Activated CD4-positive, alpha-beta T cell treated with anti-CD3 and anti-CD28 coated beads, Interleukin-2, Interleukin-6, amounts not matched to agents 100 ng/mL and 50 ng/mL, durations not matched to agents 16 hours and 8 hours (primary cell): ENCODE results near the gene ATXN3L.

Source experiments
- DNase-seq: peaks from one replicate; pipeline ENCODE4 v3.0.0-alpha.2; 2020

Gene ATXN3L

DNA sequence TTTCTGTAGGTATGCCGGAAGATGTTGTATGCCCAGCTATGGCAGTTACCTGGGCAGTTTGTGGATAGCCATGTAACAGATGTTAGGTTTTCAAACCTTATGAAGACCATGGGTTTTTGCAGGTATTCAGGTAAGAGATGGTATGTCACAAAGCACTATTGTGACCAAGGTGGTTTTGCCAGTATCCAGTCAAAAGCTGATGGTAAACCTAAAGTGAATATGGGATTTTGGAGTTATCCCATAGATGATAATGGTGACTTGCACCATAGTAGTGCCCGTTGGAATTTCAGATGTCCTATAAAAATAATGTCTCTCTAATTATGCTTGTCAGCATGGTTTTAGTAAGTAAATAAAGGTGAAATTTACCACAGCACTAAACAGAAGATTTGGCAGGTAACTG is at the start of gene ATXN3L:
Gene ATXN3L, minus strand, starts transcription at position 101 of the 400 bp plus-strand sequence. CDS start 119 bp downstream, outside the sequence.
- no peak for DNase-seq

DNA sequence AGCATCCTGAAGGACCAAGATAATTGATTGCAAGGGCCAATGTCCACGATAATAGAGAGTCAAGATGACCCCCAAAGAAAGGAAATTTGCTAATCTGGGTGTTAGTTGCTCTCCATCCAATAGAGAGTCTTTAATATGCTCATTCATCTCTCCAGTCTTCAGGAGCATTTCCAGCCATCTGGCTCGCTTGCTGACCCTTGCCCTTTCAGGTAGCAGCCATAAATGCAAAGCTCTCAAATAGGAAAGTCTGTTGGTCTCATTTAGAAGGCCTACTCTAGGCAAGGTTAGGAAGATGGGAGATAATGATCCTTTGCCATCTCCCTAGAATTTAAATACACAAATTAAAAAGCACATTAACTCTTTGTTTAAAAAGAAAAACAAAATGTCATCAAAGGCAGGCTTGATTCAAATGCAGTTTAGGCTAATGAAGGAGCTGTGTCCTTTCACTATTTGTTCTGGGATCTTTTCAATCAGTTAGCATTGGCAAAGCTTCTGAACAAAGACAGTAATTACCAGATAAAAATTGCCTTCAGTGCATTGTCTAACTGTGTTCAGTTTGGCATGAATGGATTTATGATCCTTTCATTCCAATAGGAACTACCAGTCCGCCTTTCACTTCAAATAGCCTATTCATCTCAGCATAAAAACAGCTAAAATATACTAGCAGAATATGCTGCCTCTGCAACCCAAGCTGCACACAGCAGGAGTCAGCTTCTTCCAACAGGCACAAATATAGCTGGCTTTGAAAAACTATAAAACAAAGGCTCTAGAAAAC is 49.6 kb upstream of the ATXN3L start:
- DNase-seq, result no peak

DNA sequence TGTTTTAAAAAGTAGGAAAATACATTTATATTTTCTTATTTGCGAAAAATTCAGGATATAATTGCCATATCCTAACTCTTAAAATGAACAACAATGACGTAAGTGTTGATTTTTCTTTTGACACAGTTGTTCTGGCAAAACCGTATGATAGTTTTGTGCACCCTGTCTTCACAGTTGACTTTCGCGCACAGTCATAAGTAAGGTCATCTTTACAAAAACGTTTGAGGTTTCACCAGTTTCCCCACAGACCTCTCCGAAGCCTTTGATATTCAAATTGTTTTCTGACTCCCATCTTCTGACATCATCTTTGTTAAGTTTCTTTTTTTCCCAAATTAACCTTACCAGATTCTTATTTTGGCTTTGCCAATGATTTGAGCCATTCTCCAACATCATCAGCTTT is 48.1 kb upstream of the ATXN3L start:
- DNase-seq, result peak; percentile 22

DNA sequence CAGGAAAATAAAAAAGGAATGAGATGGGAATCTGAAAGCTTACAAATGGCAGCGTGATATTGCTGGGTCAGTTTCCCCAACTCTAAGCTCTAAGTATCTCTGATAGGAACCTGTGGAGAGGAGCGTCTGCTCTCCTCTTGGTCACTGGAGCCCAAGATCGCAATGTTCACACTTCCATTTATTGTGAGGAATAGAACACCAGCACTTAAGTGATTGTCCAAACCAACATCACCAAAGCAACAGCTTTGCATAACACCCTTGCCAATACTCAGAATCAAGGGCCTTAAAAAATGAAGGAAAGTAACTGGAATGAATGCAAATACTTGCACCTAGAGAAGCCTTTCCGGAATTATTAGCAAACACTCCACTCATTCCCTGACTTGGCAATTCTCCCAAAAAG is 46.8 kb upstream of the ATXN3L start:
- DNase-seq, result no peak

DNA sequence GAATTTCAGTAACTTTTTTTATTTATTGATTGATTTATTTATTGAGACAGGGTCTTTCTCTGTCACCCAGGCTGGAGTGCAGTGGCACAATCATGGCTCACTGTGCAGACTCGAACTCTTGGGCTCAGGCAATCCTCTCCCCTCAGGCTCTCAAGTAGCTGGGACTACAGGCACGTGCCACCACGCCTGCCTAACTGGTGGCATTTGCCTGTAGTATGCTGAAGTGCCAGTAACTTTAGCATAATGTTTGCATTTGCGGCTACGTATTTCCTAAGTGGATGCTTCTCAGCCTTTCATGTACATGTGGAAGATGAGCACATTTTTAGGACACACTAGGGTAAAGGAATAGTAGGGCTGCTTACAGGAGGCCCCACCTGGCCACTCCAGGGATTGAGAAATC is 45.3 kb upstream of the ATXN3L start:
- DNase-seq, result no peak

DNA sequence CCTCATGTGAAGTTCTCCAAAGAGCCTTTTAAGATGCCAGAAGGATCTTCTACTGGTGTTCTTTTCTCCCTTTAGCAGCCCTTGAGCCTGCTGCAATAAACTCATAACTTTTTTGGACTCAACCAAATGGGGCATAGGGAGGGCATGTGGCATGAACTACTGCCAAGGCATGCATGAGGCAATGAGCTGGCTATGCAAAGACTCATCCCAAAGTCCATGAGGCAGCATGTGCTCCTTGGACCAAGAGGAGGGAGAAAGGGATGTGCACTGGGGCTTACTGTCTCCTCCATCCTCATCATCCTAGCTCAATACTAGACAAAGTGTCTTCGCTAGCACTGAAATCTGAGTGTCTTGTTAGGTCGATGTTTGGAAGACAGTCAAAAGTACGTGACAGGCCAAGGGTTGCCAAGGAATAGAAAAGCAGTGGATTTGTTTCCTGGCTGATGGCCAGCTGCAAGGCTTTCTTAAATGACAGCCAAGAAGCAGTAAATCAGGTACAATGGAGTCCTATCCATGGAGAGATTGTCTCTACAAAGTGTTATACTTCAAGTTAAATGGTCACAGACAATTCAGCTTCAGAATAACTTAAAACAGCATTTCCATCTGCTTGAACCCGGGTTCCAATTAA is 44.5 kb upstream of the ATXN3L start:
- DNase-seq, result no peak

DNA sequence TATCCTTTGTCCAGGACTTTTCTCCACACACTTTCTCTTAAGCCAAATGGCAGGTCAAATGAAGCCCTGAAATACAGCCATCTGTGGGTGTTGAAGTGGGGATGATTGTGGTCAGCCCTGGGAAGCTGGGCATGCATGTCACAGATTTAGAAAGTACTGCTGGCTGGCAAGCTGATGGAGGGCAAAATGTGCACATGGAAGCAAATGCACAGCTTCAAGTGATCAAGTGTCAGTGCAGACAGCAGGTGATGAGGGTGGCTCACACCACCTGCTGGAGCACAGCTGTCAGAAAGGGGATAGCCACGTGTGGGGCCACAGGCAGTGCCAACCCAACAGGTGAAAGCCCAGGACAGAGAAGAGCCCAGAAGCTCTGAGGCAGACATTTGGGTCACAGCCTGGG is 40.3 kb upstream of the ATXN3L start:
- no peak for DNase-seq

DNA sequence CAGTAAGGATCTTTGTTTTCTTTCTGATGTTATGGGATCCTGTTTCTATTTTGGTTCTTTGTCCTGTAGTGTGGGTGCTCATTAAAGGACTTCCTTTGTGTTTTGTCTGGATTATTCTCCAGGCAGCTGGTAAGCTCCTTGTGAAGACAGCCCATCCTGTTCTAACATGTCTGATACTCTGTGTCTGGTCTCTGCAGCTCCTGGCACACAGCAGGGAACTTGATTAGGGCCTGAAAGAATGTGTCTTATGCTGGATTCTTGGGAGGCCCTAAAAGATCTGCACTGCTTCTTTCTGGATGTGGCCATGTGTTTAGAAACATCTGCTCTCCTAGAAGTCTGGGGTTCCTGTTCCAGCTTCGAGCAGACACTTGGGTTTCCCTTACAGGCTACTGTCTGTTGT is 38.1 kb upstream of the ATXN3L start:
- DNase-seq, result no peak

DNA sequence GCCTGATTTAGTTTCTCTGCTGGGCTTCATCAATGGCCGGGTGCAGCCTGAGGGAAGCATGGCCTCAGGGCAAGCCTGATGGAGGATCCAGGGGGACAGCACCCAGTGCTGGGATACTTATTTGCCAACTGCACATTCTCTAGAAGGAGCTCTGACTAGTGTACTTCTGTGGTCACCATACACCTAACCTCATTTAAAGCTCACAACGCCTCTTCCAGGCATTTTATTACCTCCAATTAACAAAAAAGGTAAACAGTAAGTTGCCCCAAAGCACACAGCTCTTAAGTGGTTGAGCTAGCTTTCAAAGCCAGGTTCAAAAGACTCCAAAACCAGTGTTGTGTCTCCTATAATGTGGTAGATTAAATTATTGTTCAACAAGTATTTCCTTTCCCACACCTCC is 26.8 kb upstream of the ATXN3L start:
- DNase-seq, result no peak

DNA sequence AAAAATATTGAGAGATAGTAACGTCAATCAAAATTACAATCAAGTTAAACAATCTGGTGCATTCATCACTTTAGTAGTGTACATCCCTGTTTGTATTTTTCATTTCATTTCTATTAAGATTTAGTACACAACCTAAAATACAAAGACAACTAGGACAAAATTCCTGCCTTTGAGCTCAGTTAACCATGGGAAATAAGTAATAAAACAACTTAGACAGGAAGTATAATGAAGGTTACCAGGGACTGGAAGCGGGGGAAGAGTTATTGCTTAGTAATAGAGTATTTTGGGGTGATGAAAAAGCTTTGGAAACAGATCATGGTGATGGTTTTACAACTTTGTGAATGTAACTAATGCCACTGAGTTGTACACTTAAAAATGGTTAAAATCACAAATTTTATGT is 25.6 kb upstream of the ATXN3L start:
- DNase-seq, result no peak

DNA sequence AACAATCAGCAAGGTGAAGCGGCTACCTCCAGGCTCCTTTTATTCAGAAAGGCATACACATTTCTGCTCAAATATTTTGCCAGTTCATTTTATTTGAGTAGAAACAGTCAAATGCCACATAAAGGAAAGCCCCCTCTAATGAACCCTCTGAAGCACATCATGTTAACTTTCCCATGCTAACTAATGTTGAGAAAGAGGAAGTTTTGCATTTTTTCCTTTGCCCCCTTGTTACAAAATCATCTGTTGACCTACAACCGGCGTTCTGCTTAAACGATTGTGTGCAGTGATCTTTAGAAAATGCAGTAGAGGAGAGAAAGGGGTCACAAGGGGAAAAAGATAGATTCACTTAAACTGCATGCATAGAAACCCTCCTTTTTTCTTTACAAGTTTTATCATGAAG is 25.2 kb upstream of the ATXN3L start:
- DNase-seq, result no peak

DNA sequence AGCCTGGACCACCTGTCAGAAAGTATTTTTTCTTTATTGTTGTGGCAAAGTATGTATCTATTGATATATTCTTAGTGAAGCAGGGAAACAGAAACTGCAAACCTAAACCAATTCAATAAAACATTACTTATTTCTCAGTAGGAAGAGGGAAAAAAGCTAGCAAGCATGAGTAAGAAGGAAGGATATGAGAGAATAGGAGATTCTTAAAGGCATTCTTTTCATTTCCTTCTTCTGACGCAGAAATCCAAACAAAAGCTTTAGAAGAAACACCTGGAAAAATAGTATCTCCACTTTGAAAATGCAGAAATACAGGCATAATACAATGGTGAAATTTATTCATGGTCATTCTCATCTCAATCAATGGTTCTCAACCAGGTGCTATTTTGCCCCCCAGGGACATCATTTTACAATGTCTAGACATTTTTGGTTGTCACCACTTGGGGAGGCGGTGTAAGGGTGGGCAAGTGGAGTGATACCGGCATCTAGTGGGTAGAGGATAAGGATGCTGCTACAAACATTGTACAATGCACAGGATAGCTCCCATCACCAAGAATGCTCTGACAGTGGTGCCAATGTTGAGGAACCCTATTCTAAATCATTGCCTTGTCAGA is 21.7 kb upstream of the ATXN3L start:
- DNase-seq, result no peak

DNA sequence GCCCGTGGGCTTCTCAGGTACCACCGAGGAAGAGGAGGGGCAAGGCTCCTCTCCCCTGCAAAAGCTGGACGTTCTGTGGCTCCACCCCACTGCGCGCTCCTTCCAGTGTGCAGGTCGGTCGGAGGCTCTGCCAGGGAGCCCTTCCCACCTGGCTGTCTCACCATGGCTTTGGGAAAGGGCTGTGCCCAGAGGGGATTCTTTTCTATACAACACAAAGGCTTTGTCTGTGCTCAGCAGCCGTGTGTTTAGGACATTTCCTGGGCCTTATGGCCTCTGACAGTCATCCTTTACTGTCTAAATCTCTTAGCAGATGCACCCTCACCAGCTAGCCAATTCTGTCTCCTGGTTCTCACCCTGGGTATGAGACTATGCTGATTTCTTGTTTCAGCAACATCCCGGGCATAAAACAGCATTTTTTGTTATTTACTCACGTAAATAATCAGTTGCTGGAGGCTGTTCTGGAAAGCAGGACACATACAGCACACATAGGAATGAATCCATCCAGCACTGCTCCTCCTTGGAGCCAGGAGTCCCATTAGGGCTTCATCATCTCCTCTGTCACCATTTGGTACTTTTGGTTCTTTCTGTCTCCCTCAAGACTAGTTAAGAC is 20.4 kb upstream of the ATXN3L start:
- DNase-seq, result no peak

DNA sequence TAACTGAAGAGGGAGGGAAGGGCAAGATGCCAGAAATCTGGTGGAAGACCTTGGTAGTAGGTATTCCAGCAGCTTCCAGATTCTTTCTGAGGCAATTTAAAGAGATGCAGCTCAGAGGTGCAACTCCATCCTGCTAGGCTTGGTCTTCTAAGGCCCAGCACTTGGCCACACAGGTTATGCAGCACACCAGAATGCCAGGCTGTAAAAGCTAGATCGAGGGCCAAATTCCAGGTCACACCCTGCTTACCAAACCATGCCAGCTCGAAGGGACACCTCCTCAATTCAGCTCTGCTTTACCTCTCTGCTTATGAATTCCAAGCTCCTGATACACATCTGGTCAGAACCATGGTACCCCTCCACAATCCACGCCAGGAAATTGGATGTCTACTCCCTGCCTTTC is 19.8 kb upstream of the ATXN3L start:
- DNase-seq, result no peak

DNA sequence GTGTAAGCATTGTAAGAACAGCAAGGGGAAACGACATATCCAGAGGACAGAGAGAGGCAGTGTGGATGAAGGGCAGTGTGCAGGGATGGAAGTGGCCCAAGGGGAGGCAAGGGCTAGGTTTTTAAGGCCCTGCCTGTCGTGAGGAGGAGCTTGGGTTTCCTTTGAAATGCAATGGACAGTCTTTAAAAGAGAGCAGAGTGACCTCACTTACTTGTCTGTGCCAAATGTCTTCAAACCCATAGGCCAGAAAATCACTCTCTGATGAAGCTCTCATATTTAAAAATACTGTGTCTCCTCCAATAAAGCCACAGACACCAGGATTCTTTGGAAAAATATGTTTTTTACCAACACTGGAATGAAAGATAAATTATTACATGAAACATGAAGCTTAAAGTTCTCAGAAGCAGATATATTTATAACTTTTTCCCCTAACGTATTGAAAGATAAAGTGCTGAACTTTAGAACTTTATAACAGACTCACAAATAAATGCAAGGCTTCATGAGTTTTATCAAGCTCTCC is 19.2 kb upstream of the ATXN3L start:
- DNase-seq, result no peak

DNA sequence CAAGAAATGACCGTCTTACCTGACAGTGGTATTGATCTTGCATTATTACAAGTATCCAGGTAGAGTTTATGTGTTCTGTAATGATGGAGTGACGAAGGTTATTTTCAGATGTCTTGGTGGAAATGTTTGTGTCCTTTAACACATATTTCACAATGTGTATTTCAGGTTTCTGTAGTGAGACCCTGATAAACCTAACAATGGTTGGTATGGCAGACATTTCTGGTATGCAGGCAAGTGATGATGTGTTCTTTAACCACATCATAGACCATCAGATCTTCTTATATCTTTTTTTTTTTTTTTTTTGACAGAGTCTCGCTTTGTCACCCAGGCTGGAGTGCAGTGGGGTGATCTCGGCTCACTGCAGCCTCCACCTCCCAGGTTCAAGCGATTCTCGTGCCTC is 14.6 kb upstream of the ATXN3L start:
- DNase-seq, result no peak

DNA sequence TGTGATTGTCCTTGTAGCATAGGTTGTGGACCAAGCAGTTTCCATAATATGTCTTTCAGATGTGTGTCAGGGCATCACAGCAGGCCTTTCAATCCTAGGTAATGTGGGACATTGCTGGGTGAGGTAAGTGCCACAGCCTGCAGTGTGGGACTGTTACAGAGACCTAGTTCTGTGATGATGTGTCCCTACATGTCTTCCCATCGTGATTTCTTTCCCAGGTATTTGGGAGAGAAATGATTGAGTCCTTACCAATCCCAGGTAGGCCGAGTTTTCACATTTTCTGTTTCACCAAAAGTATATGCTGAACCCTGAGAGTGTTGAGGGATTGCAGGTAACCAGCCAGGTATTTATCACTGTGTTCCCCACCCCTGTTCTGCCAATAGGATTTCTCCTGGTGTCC is 10.6 kb upstream of the ATXN3L start:
- no peak for DNase-seq

DNA sequence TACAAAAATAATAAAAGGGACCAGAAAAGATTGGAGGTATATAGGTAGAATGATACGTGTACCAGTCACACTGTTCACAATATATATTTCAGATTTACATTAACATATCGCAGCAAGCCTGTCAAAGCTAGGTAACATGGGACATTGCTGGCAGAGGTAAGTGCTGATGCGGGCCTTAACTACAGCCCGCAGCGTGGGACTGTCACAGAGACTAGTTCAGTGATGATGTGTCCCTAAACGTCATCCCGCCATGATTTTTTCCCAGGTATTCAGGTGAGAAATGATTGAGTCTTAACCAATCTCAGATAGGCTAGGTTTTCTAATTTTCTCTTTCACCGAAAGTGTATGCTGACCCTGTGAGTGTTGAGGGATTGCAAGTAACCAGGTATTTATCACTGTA is 7.8 kb upstream of the ATXN3L start:
- DNase-seq, result no peak

DNA sequence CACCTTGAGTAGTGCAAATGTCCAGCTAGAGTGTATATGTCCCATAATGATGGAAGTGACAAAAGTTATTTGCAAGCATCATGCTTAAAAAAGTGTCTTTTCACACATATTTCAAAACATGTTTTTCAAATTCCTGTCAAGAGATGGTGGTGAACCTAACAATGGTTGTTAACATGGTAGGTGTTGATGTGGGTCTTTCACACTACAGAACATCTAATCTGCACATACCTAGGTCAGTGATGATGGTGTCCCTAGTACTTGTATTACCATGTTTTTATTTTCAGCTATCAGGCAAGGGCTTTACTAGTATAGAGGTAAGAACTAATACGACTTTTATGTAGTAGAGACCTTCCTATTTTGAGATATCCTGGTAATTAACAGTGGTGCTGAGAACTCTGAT is 3.4 kb upstream of the ATXN3L start:
- DNase-seq, result no peak

DNA sequence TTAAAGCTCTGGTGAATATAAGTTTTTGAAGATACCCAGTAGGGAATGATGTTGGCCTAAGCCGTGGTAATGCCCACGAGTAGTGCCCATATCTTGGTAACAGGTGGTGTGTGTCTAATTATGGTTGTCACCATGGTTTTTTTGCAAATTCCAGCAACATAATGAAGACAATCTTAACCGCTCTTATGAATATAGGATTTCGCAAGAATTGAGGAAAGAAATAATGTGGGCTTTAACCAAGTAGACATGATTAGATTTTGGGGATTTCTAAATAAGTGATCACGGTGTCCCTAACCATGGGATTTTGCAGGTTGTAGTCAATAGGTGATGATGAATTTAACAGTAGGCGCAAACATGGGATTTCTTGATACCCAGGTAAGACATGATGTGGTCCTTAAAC is 2.5 kb downstream of the ATXN3L start:
- no peak for DNase-seq

DNA sequence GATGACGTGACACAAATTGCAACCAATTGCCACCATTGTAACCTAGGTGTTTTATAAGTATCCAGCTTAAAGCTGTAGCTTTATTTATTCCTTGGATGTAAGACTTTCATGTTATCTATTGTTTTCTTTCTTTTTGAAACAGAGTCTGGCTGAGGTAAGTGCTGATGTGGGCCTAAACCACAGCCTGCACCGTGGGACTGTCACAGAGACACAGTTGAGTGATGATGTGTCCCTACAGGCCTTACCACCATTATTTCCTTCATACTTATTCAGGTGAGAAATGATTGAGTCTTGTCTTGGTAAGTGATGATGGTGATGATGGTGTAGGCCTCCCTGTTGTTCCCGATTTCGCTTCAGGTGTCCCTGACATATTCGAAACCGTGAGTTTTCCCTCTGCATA is 8.3 kb downstream of the ATXN3L start:
- DNase-seq, result no peak

DNA sequence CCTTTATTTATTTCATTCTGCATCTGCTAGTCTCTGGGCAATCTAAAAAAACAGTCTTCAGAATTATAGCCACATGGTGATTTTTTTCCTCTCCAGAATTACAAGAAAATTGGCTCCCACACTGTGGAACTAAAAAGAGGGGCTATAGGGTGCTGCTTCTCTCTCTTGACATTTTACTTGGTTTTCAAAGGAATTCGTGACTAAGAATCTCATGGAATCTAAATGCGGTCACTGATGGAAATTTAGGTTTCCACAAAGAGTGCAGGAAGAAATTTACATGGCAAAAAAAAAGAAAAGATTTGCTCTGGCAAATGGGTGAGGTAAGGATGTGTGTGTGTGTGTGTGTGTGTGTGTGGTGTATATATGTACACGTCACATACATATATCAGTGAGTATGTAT is 10.2 kb downstream of the ATXN3L start:
- no peak for DNase-seq

DNA sequence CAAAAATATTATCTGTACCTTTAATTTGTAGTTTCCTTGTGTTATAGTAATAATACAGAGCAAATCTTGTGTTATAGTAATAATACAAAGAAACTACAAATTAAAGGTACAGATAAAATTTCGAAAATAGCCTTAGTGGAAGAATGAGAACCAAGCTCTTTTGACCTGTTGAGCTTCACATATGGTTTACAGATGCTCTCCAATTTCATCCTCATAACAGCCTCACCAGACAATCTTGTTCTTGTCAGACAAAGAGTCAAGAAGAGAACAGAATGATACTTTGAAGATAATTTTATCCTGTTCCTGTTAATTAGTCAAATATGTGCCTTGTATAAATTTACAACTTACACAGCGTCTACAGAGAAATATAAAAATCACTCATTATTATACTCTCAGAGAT is 12.8 kb downstream of the ATXN3L start:
- DNase-seq, result no peak

DNA sequence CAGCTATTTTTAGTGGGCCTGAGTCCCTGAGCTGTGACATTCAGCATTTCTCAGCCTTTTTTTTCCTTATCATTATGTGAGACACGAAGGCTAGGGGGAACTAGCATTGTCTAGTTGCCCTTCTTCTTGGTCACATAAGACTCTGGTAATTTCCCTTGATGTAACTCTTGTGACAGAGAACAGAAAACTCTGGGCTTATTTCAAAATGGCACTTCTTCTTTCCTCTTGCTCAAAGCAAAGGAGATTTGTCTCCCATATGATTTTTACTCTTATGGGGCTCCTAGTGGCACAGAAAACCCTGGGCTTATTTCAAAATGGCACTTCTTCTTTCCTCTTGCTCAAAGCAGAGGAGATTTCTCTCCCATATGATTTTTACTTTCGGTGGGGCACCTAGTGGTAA is 14.7 kb downstream of the ATXN3L start:
- no peak for DNase-seq
